HepG2 (cell line): ENCODE measurements around the gene CTAG1A. TPM values are rescaled to one million over a fixed set of nuclear protein-coding genes. Genes with fewer than 3 reads are reported as not detected.

Experiments
- CAMTA2 ChIP-seq: sonication (generic); formaldehyde crosslinking; IDR thresholded peaks from 2 replicates; pipeline ENCODE4 v1.4.0; 2020; ENCODE audit warnings: mild to moderate bottlenecking, missing genetic modification reagents, borderline replicate concordance
- CBFB ChIP-seq: sonication (generic); formaldehyde crosslinking; IDR thresholded peaks from 2 replicates; pipeline ENCODE4 v1.4.0; 2020; ENCODE audit warnings: missing genetic modification reagents
- GZF1 ChIP-seq: sonication (generic); formaldehyde crosslinking; IDR thresholded peaks from 2 replicates; pipeline ENCODE4 v1.5.1; 2020; ENCODE audit warnings: mild to moderate bottlenecking, missing genetic modification reagents
- HCFC1 ChIP-seq: fragments of 150-350 bp; IDR thresholded peaks from 2 replicates; pipeline ENCODE4 v1.6.1; 2014; ENCODE audit warnings: low read depth, low read length
- NCOA2 ChIP-seq: sonication (generic); formaldehyde crosslinking; IDR thresholded peaks from 2 replicates; pipeline ENCODE4 v1.8.0; 2022; ENCODE audit warnings: inconsistent platforms
- NR2F6 ChIP-seq, 2 experiments: IDR thresholded peaks; 2 replicates each; pipeline ENCODE4 v1.6.1; 2016; ENCODE audit warnings: antibody characterized with exemption in 1 of 2, mild to moderate bottlenecking in 1 of 2
- PAF1 ChIP-seq: IDR thresholded peaks from 2 replicates; pipeline ENCODE4 v1.6.1; 2016; ENCODE audit warnings: missing genetic modification reagents, missing compliant biosample characterization
- PHB2 ChIP-seq: fragments of 450-650 bp; IDR thresholded peaks from 2 replicates; pipeline ENCODE4 v1.6.1; 2018; ENCODE audit not compliant: partially characterized antibody
- POGK ChIP-seq: sonication (generic); formaldehyde crosslinking; conservative IDR thresholded peaks from 2 replicates; pipeline ENCODE4 v1.8.0; 2022; ENCODE audit warnings: mild to moderate bottlenecking, moderate library complexity, missing genetic modification reagents
- SRSF4 ChIP-seq: fragments of 200-400 bp; formaldehyde crosslinking; IDR thresholded peaks from one replicate; pipeline ENCODE4 v1.6.1; 2018; ENCODE audit warnings: mild to moderate bottlenecking, low read depth, low read length, moderate library complexity; ENCODE audit not compliant: poor library complexity, severe bottlenecking
- YY1 ChIP-seq: IDR thresholded peaks from 2 replicates; pipeline ENCODE4 v1.6.1; 2011; ENCODE audit warnings: low read length, low read depth, moderate library complexity, mild to moderate bottlenecking; ENCODE audit not compliant: insufficient read depth, insufficient replicate concordance
- ZNF142 ChIP-seq: sonication (generic); formaldehyde crosslinking; IDR thresholded peaks from 2 replicates; pipeline ENCODE4 v1.4.0; 2020; ENCODE audit warnings: missing genetic modification reagents
- ZNF777 ChIP-seq: sonication (generic); formaldehyde crosslinking; IDR thresholded peaks from 2 replicates; pipeline ENCODE4 v1.4.0; 2020; ENCODE audit warnings: missing genetic modification reagents
- ZNF83 ChIP-seq: sonication (generic); formaldehyde crosslinking; IDR thresholded peaks from 2 replicates; pipeline ENCODE4 v1.4.0; 2020; ENCODE audit warnings: missing genetic modification reagents, mild to moderate bottlenecking, borderline replicate concordance
- ZNF891 ChIP-seq: sonication (generic); formaldehyde crosslinking; IDR thresholded peaks from 2 replicates; pipeline ENCODE4 v1.5.0; 2020; ENCODE audit warnings: mild to moderate bottlenecking, missing genetic modification reagents
- ZUFSP ChIP-seq: sonication (generic); formaldehyde crosslinking; IDR thresholded peaks from 2 replicates; pipeline ENCODE4 v1.9.0; 2021; ENCODE audit warnings: missing genetic modification reagents, mild to moderate bottlenecking, borderline replicate concordance
- polyA plus RNA-seq, 8 experiments: library from polyadenylated mRNA; depleted of rRNA in 3 of 8; stranded (reverse) in 7 of 8; unstranded in 1 of 8; fragments of >200 nt; fragmentation: Illumina TruSeq in 4 of 8; extraction: Trizol in 4 of 8; gene quantifications; 2 replicates each; pipeline versions ENCODE4 v1.2.1 to v1.2.3, GENCODE V29; 2011 to 2016; ENCODE audit warnings: low read depth in 4 of 8, missing spikeins in 1 of 8, mixed read lengths in 1 of 8; ENCODE audit not compliant: insufficient read depth in 1 of 8
- total RNA-seq, 5 experiments: library from RNA; depleted of rRNA; stranded (reverse); fragments of >200 nt; fragmentation: Illumina TruSeq; extraction: Trizol; gene quantifications; 2 replicates each; pipeline ENCODE4 v1.2.3, GENCODE V29; 2016; ENCODE audit warnings: low read depth in 1 of 5
- TF ChIP-seq, protein P1 (sequence below): sonication (generic); formaldehyde crosslinking; IDR thresholded peaks from 2 replicates; pipeline ENCODE4 v1.4.0; 2020; ENCODE audit warnings: missing genetic modification reagents

Gene CTAG1A
- total and polyA plus RNA-seq, 2 of the 13 experiments (the other 11 are each of a cell fraction or from before 2014, with no cell fraction given), result not detected

DNA sequence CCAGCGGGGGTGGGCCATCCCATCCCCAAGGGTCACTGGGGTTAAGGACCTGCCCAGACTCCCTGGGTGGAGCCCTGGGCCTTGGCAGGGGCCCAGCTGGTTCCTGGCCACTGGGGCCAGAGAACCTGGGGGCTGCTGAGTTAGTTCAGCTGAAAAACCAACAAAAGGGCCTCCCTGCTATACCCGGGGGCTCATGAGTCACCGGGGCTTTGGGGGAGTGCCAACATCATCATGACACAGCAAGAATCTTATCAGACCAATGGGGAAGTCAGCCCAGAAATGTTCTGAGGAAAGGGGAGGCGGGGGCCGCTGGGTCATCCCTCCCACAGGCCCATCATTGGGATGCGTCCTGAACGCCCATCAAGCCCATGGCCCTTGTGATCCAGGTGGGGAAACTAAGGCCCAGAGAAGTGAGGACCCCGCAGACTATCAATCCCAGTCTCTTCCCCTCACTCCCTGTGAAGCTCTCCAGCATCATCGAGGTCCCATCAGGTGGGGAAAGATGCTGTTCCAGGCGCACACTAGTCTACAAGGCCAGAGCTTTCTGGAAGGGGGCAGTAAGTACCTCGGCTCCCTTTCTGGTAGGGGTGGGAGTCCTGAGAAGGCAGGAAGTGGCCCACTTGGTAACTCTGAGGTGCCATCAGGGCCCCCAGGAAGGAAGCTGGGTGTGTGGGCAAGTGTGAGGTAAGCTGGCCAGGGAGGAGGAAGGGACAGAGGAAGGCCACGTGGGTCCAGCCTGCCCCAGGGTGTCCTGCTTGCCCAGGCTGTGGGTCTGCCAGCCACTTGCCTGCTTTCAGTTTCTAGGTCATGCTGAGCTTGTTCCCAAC is 42.8 kb upstream of the CTAG1A start (continued):
- TF ChIP-seq HCFC1 (no peak), PHB2 (no peak), ZNF83 (CRISPR knock-in tag) (no peak), ZNF777 (CRISPR knock-in tag) (no peak), GZF1 (no peak), SRSF4 (no peak), NR2F6 (IDR thresholded peaks at IDR 0.05) (peak; percentile 91), NR2F6 (CRISPR knock-in tag; IDR thresholded peaks at IDR 0.05) (peak; percentile 91), PAF1 (no peak), ZNF891 (CRISPR knock-in tag) (no peak), CBFB (CRISPR knock-in tag) (no peak; the same call in 1 of the 2 replicates), ZUFSP (CRISPR knock-in tag) (no peak), ZNF142 (CRISPR knock-in tag) (no peak), NCOA2 (CRISPR knock-in tag) (peak; percentile 79), YY1 (no peak), CAMTA2 (CRISPR knock-in tag) (no peak), POGK (CRISPR knock-in tag) (no peak; the same call in 1 of the 2 replicates)
- TF ChIP-seq, protein P1, sequence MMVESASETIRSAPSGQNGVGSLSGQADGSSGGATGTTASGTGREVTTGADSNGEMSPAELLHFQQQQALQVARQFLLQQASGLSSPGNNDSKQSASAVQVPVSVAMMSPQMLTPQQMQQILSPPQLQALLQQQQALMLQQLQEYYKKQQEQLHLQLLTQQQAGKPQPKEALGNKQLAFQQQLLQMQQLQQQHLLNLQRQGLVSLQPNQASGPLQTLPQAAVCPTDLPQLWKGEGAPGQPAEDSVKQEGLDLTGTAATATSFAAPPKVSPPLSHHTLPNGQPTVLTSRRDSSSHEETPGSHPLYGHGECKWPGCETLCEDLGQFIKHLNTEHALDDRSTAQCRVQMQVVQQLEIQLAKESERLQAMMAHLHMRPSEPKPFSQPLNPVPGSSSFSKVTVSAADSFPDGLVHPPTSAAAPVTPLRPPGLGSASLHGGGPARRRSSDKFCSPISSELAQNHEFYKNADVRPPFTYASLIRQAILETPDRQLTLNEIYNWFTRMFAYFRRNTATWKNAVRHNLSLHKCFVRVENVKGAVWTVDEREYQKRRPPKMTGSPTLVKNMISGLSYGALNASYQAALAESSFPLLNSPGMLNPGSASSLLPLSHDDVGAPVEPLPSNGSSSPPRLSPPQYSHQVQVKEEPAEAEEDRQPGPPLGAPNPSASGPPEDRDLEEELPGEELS (CRISPR knock-in tag), result peak; percentile 64
